Prostate gland (tissue), 2 donors: ENCODE data around the gene CXCL6. TPM values are rescaled to one million over a fixed set of nuclear protein-coding genes. Genes with fewer than 3 reads are reported as not detected.

ENCODE experiments used
- DNase-seq: peaks from one replicate; pipeline ENCODE4 v3.0.0-alpha.2; 2019; ENCODE audit warnings: low spot score
- H3K27ac ChIP-seq, 2 donors: fragments of 200-600 bp; sonication (generic); 2 replicates each; pipeline ENCODE4 v1.5.1; 2017 to 2019
- H3K27me3 ChIP-seq: fragments of 200-600 bp; sonication (generic); replicated peaks from 2 replicates; pipeline ENCODE4 v1.5.1; 2019; ENCODE audit not compliant: insufficient read depth
- H3K36me3 ChIP-seq, 2 donors: fragments of 200-600 bp; sonication (generic); 1 replicate in 1 of 2; 2 replicates in 1 of 2; pipeline versions ENCODE4 v1.5.1 to v1.8.1; 2017 to 2019
- H3K4me1 ChIP-seq: fragments of 200-600 bp; sonication (generic); replicated peaks from 2 replicates; pipeline ENCODE4 v1.5.1; 2019
- H3K4me3 ChIP-seq, 2 donors: fragments of 200-600 bp; sonication (generic); 2 replicates each; pipeline ENCODE4 v1.5.1; 2017 to 2019
- H3K9me3 ChIP-seq: fragments of 200-600 bp; sonication (generic); 2 replicates; pipeline ENCODE4 v1.5.1; 2017
- POLR2A ChIP-seq: fragments of 450-650 bp; IDR thresholded peaks from one replicate; pipeline ENCODE4 v1.6.1; 2016; ENCODE audit warnings: antibody characterized with exemption, mild to moderate bottlenecking
- POLR2AphosphoS5 ChIP-seq: sonication (generic); formaldehyde crosslinking; IDR thresholded peaks from one replicate; pipeline ENCODE4 v1.6.1; 2017; ENCODE audit warnings: antibody characterized with exemption
- WGBS: methylation state at CpG from one replicate; pipeline ENCODE4 v1.1.5; 2018; 5-methylcytosine and 5-hydroxymethylcytosine counted together
- intact Hi-C: fragments of 100-400 bp; cut with DNase I; formaldehyde crosslinking; loops from one replicate; pipeline ENCODE4 v1.14.2; 2022
- total RNA-seq, 2 donors: library from RNA; depleted of rRNA; stranded (reverse); fragments of >200 nt; gene quantifications; one replicate each; pipeline ENCODE4 v1.1.0, GENCODE V29; 2016
- TF ChIP-seq, protein P1 (sequence below), 4 experiments: fragments of 200-600 bp in 2 of 4; fragments of 450-650 bp in 2 of 4; sonication (generic) in 2 of 4; IDR thresholded peaks; 1 replicate in 3 of 4; 2 replicates in 1 of 4; pipeline ENCODE4 v1.5.1; 2016 to 2019; ENCODE audit warnings: antibody characterized with exemption in 4 of 4, mild to moderate bottlenecking in 2 of 4, moderate library complexity in 2 of 4

Gene CXCL6
- total RNA-seq, 2 donors from 2014 or later, result 5.2 to 8.4 TPM

DNA sequence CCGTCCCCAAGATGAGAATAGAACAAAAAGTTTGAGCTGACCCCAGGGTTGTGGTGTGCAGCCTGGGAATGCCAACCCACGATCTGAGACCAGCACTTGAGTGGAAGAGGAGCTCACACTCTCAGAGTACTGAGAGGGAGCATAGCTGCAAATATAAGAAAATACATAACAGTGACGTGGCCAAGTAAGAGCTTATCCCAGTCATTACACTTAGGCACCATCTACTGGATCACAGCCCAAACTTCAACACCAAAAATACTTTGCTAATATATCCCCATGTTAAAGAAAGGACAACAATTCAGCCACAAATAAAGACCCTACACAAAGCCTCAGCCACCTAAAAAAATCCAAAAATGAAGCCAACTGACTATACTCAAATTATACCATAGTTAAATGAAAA, 33.3 kb upstream of the CXCL6 start:
- no peak for DNase-seq
- intact Hi-C loops, result no loop called here
- no peaks in the 10 kb centered on the region for H3K36me3 ChIP-seq
- H3K4me3 ChIP-seq, result no peak overlapping the region
- H3K27me3 ChIP-seq, result no peaks in the 10 kb centered on the region
- H3K9me3 ChIP-seq, result no peaks in the 10 kb centered on the region
- 77% methylated on average over 3 of the region's 3 CpGs for WGBS
- TF ChIP-seq POLR2AphosphoS5, result no peak
- TF ChIP-seq, protein P1, sequence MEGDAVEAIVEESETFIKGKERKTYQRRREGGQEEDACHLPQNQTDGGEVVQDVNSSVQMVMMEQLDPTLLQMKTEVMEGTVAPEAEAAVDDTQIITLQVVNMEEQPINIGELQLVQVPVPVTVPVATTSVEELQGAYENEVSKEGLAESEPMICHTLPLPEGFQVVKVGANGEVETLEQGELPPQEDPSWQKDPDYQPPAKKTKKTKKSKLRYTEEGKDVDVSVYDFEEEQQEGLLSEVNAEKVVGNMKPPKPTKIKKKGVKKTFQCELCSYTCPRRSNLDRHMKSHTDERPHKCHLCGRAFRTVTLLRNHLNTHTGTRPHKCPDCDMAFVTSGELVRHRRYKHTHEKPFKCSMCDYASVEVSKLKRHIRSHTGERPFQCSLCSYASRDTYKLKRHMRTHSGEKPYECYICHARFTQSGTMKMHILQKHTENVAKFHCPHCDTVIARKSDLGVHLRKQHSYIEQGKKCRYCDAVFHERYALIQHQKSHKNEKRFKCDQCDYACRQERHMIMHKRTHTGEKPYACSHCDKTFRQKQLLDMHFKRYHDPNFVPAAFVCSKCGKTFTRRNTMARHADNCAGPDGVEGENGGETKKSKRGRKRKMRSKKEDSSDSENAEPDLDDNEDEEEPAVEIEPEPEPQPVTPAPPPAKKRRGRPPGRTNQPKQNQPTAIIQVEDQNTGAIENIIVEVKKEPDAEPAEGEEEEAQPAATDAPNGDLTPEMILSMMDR (IDR thresholded peaks at IDR 0.05), result no peak
- TF ChIP-seq POLR2A, result no peak
- no peaks in the 10 kb centered on the region for H3K4me1 ChIP-seq
- no peak overlapping the region for H3K27ac ChIP-seq

DNA sequence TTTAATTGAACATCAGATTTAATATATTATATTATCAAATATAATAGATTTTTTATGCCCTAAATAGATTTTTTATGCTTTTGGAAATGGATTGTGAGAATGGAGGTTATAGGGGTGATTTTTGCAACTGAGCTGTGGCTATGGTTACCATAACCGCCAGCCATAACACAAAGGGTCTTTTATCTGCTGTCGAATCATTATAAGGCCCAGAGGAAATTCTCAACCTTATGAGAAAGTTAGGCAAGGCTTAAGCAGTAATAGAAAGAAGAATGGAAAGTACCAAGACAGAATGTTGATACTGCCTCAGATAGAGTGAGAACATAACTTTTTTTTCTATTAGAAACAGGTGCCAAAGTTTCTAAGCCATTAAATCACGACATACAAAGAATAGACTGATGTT, 26.3 kb upstream of the CXCL6 start:
- no peak overlapping the region for H3K4me3 ChIP-seq
- no peak for TF ChIP-seq POLR2AphosphoS5
- no peak for TF ChIP-seq POLR2A
- TF ChIP-seq, protein P1 (IDR thresholded peaks at IDR 0.05), result no peak
- H3K4me1 ChIP-seq, result no peaks in the 10 kb centered on the region
- no peak overlapping the region for H3K27ac ChIP-seq
- no peaks in the 10 kb centered on the region for H3K9me3 ChIP-seq
- H3K36me3 ChIP-seq, result no peaks in the 10 kb centered on the region
- WGBS, result 41% methylated on average over 3 of the region's 3 CpGs
- no peak for DNase-seq
- no peaks in the 10 kb centered on the region for H3K27me3 ChIP-seq
- intact Hi-C loops, result no loop called here

DNA sequence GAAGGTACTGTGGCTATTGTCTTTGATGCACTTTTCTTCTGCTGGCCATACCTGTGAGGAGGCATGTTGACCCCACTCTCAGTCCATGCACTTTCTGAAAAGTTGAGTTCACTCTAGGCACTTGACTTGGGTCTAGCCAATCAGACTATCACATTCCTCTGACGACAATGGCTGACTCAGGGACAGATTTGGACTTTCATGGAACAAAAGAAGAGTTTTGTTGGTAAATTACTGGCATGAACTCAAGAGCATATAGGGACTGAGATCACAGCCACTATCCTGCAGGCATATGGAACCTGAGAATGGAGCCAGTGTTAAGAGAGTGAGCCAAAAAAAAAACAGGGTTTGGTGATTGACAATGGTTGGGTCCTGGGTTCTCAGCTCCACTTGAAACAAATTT, 24.6 kb upstream of the CXCL6 start:
- Histone ChIP-seq H3K4me3 (no peak overlapping the region), H3K27me3 (no peaks in the 10 kb centered on the region), H3K4me1 (no peaks in the 10 kb centered on the region), H3K36me3 (no peaks in the 10 kb centered on the region), H3K9me3 (no peaks in the 10 kb centered on the region), H3K27ac (no peak overlapping the region)
- no peak for DNase-seq
- TF ChIP-seq POLR2A (no peak), POLR2AphosphoS5 (no peak)
- TF ChIP-seq, protein P1 (IDR thresholded peaks at IDR 0.05), result no peak
- intact Hi-C loops, result no loop called here
- WGBS, result 70% methylated on average over 1 of the region's 1 CpG

DNA sequence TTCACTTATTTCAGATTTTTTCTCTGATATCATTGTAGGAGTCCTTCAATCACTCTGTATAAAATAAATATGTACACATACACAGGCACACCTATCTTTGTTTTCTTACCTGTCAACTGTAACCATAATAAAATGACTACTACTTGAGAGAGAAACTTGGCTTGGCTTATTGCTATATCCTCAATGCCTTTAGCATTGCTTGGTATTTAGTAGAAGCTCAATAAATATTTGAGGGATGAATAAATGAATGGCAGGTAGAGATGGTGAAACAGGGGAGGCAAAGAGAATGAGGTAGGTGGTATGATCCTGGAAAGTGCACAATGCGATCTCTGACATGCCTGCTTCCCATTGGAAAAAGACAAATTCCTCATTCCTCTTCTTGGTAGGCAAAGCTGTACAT, 21.8 kb upstream of the CXCL6 start:
- no peaks in the 10 kb centered on the region for H3K27me3 ChIP-seq
- H3K9me3 ChIP-seq, result no peaks in the 10 kb centered on the region
- no peaks in the 10 kb centered on the region for H3K4me1 ChIP-seq
- no peak overlapping the region for H3K27ac ChIP-seq
- intact Hi-C loops, result no loop called here
- H3K36me3 ChIP-seq, result no peaks in the 10 kb centered on the region
- TF ChIP-seq POLR2A (no peak), POLR2AphosphoS5 (no peak)
- TF ChIP-seq, protein P1 (IDR thresholded peaks at IDR 0.05), result no peak
- DNase-seq, result no peak
- H3K4me3 ChIP-seq, result no peak overlapping the region
- 90% methylated on average over 1 of the region's 1 CpG for WGBS

DNA sequence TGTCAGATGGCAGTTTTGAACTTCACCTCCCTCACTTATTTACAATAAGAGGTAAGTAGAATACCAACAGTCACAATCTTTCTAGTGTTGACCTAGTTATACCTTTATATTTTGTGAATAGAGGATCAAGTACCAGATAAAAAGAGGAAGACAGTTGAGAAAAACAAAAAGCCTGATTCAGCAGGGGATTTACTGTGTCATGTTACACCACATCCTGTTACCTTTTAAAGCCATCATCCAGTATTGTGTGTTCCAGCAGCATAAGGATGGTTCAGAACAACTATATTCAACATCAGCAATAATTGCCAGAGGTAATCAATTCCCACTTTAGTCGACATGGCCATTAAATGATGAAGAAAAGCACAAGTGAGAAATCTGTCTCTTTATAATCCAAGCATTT, 21.3 kb upstream of the CXCL6 start:
- TF ChIP-seq, protein P1 (IDR thresholded peaks at IDR 0.05), result no peak
- no peak for TF ChIP-seq POLR2A
- no peaks in the 10 kb centered on the region for H3K4me1 ChIP-seq
- no peaks in the 10 kb centered on the region for H3K27me3 ChIP-seq
- H3K9me3 ChIP-seq, result no peaks in the 10 kb centered on the region
- 49% methylated on average over 1 of the region's 1 CpG for WGBS
- no peaks in the 10 kb centered on the region for H3K36me3 ChIP-seq
- intact Hi-C loops, result no loop called here
- no peak overlapping the region for H3K27ac ChIP-seq
- no peak for DNase-seq
- no peak overlapping the region for H3K4me3 ChIP-seq
